Mesothelial cell of epicardium (in vitro differentiated cells): ENCODE results near the gene SLC4A7. TPM values are rescaled to one million over a fixed set of nuclear protein-coding genes. Genes with fewer than 3 reads are reported as not detected.
"Not testable (repeated sequence)": the region's sequence is repeated elsewhere in the genome, so short reads cannot be mapped to it uniquely, and the experiment has no call there.

Experiments
- DNase-seq, 2 experiments: peaks; one replicate each; pipeline ENCODE4 v3.0.0; 2021; ENCODE audit warnings: low spot score in 2 of 2; ENCODE audit not compliant: unreplicated experiment in 2 of 2
- H3K27ac Mint-ChIP-seq: 2 replicates; pipeline ENCODE4 v1.8.0; 2021; ENCODE audit warnings: mixed read lengths
- H3K27me3 Mint-ChIP-seq: 2 replicates; pipeline ENCODE4 v1.8.0; 2021; ENCODE audit warnings: low read depth, mixed read lengths
- H3K36me3 Mint-ChIP-seq: 2 replicates; pipeline ENCODE4 v1.8.0; 2021; ENCODE audit warnings: mixed read lengths
- H3K4me1 Mint-ChIP-seq: 2 replicates; pipeline ENCODE4 v1.8.0; 2021; ENCODE audit warnings: mixed read lengths
- H3K4me3 Mint-ChIP-seq: 2 replicates; pipeline ENCODE4 v1.8.0; 2021; ENCODE audit warnings: mild to moderate bottlenecking, moderate library complexity, mixed read lengths
- H3K9me3 Mint-ChIP-seq: 2 replicates; pipeline ENCODE4 v1.8.0; 2021; ENCODE audit warnings: mixed read lengths
- CTCF ChIP-seq: fragments of 200-600 bp; sonication (generic); IDR thresholded peaks from one replicate; pipeline ENCODE4 v1.5.0; 2021; ENCODE audit warnings: antibody characterized with exemption; ENCODE audit not compliant: unreplicated experiment
- total RNA-seq: library from RNA; stranded (reverse); gene quantifications from 3 replicates; pipeline ENCODE4 v1.2.1, GENCODE V29; 2021

The SLC4A7 gene
- total RNA-seq, 1 donor from 2014 or later, result 46.3 TPM

GRCh38 chr3:27423463-27423862 is 60.7 kb downstream of the SLC4A7 start:
- peaks cover 28% of the 10 kb centered on the region for H3K36me3 Mint-ChIP-seq

GRCh38 chr3:27422617-27423016 is 61.6 kb downstream of the SLC4A7 start:
- no peaks in the 10 kb centered on the region for H3K27me3 Mint-ChIP-seq
- DNase-seq, result no peak
- no peak overlapping the region for H3K27ac Mint-ChIP-seq
- no peaks in the 10 kb centered on the region for H3K4me1 Mint-ChIP-seq
- H3K4me3 Mint-ChIP-seq, result no peak overlapping the region
- TF ChIP-seq CTCF, result no peak
- H3K36me3 Mint-ChIP-seq, result peaks cover 29% of the 10 kb centered on the region
- H3K9me3 Mint-ChIP-seq, result peaks cover 4% of the 10 kb centered on the region

More at GRCh38 chr3:27423463-27423862, 60.7 kb downstream of the SLC4A7 start:
- Mint-ChIP-seq H3K4me1 (no peaks in the 10 kb centered on the region), H3K27me3 (no peaks in the 10 kb centered on the region), H3K4me3 (no peak overlapping the region), H3K27ac (no peak overlapping the region), H3K9me3 (no peaks in the 10 kb centered on the region)
- TF ChIP-seq CTCF, result no peak
- no peak for DNase-seq

- no peak overlapping the region for H3K27ac Mint-ChIP-seq
Measured at GRCh38 chr3:27415202-27415601, 69.0 kb downstream of the SLC4A7 start.

GRCh38 chr3:27392950-27393679 is 91.1 kb downstream of the SLC4A7 start:
- H3K27me3 Mint-ChIP-seq, result no peaks in the 10 kb centered on the region
- no peaks in the 10 kb centered on the region for H3K9me3 Mint-ChIP-seq
- TF ChIP-seq CTCF, result no peak
- H3K4me3 Mint-ChIP-seq, result no peak overlapping the region
- H3K4me1 Mint-ChIP-seq, result peaks cover 4% of the 10 kb centered on the region
- H3K36me3 Mint-ChIP-seq, result peaks cover 20% of the 10 kb centered on the region
- H3K27ac Mint-ChIP-seq, result no peak overlapping the region
- no peak for DNase-seq

More at GRCh38 chr3:27415202-27415601, 69.0 kb downstream of the SLC4A7 start:
- Mint-ChIP-seq H3K36me3 (peaks cover 41% of the 10 kb centered on the region), H3K9me3 (peaks cover 4% of the 10 kb centered on the region), H3K27me3 (no peaks in the 10 kb centered on the region), H3K4me3 (no peak overlapping the region), H3K4me1 (no peaks in the 10 kb centered on the region)
- no peak for DNase-seq
- no peak for TF ChIP-seq CTCF

- not testable (repeated sequence) for H3K27me3 Mint-ChIP-seq, DNase-seq, H3K4me3 Mint-ChIP-seq, H3K9me3 Mint-ChIP-seq, H3K4me1 Mint-ChIP-seq
- peak overlapping the region; percentile 0 for H3K27ac Mint-ChIP-seq
- H3K36me3 Mint-ChIP-seq, result peaks cover 22% of the 10 kb centered on the region
Measured at GRCh38 chr3:27392414-27392813, 91.8 kb downstream of the SLC4A7 start.

- no peaks in the 10 kb centered on the region for H3K27me3 Mint-ChIP-seq
- peaks cover 4% of the 10 kb centered on the region for H3K4me1 Mint-ChIP-seq
- DNase-seq, result no peak
- H3K36me3 Mint-ChIP-seq, result peaks cover 20% of the 10 kb centered on the region
- H3K27ac Mint-ChIP-seq, result no peak overlapping the region
- no peak overlapping the region for H3K4me3 Mint-ChIP-seq
- no peak for TF ChIP-seq CTCF
- no peaks in the 10 kb centered on the region for H3K9me3 Mint-ChIP-seq
Measured at GRCh38 chr3:27391796-27392195, 92.4 kb downstream of the SLC4A7 start.
